Skeletal muscle satellite cell (primary cell): Measurements from ENCODE around the gene TBX20.
"Not testable (repeated sequence)": the region's sequence is repeated elsewhere in the genome, so short reads cannot be mapped to it uniquely, and the experiment has no call there.

Experiments
- H3K27me3 ChIP-seq: 2 replicates; pipeline ENCODE4 v1.7.0; 2013; ENCODE audit warnings: low read length; ENCODE audit not compliant: control insufficient read depth, insufficient read depth
- H3K36me3 ChIP-seq: 2 replicates; pipeline ENCODE4 v1.7.0; 2013; ENCODE audit warnings: mild to moderate bottlenecking, control low read depth, low read length; ENCODE audit not compliant: insufficient read depth
- H3K4me1 ChIP-seq: 2 replicates; pipeline ENCODE4 v1.7.0; 2013; ENCODE audit warnings: low read length; ENCODE audit not compliant: control insufficient read depth, insufficient read depth
- H3K4me2 ChIP-seq: 2 replicates; pipeline ENCODE4 v1.7.0; 2013; ENCODE audit warnings: mild to moderate bottlenecking, low read length
- H3K4me3 ChIP-seq: 2 replicates; pipeline ENCODE4 v1.7.0; 2013; ENCODE audit warnings: low read length
- H3K9ac ChIP-seq: 2 replicates; pipeline ENCODE4 v1.7.0; 2013; ENCODE audit warnings: mild to moderate bottlenecking, low read depth, low read length, moderate library complexity
- H3K9me3 ChIP-seq: replicated peaks from 2 replicates; pipeline ENCODE4 v1.7.0; 2013; ENCODE audit warnings: mild to moderate bottlenecking, control low read depth, low read length

The TBX20 gene

DNA sequence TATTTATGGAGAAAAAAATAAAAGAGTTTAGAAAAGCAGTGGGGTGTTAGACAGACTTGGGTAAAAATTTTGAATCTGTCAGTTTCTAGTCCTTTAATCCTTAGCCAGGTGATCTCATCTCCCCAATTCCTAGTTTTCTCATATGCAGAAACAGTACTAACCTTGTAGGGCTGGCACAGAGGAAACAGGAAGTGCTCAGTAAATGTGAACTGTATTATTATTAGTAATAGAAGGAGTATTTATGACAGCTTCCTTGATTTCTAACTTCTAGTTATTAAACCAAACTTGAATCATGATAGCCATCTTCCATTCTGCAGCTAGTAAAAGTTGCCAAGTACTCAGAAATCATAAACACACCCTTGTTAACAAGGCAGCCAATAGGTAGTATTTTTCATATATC, 12.5 kb downstream of the TBX20 start:
- Histone ChIP-seq H3K9ac (no peak overlapping the region), H3K4me3 (no peak overlapping the region), H3K36me3 (no peaks in the 10 kb centered on the region), H3K4me1 (no peaks in the 10 kb centered on the region), H3K4me2 (no peak overlapping the region), H3K27me3 (peaks cover 23% of the 10 kb centered on the region), H3K9me3 (no peaks in the 10 kb centered on the region)

- H3K36me3 ChIP-seq, H3K4me3 ChIP-seq, H3K4me1 ChIP-seq, H3K9me3 ChIP-seq, H3K4me2 ChIP-seq, H3K9ac ChIP-seq: not testable (repeated sequence)
- H3K27me3 ChIP-seq: peaks cover 19% of the 10 kb centered on the region
Measured at GRCh38 chr7:35241008-35241407, 12.9 kb downstream of the TBX20 start.

DNA sequence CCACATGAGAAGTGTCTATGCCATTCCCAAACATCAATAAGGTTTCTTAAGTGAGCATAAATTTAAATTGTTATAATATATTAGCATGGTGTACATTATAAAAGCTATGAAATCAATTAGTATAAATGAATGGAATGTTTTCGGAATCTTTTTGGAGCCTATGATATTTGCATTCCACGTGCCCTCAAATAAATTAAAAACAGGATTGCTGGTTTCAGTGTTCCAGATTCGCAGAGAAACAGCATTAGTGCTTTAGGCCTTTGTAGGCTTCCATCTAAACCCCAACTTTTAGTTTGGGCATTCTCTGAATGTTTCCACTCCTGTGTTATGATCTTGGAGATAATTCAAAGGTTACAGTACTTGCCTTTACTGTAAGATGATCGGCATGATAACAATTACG, 15.4 kb downstream of the TBX20 start:
- H3K4me3 ChIP-seq, H3K9me3 ChIP-seq, H3K9ac ChIP-seq, H3K4me1 ChIP-seq, H3K4me2 ChIP-seq, H3K27me3 ChIP-seq, H3K36me3 ChIP-seq: not testable (repeated sequence)

- H3K4me2 ChIP-seq: no peak overlapping the region
- H3K4me3 ChIP-seq: no peak overlapping the region
- H3K36me3 ChIP-seq: no peaks in the 10 kb centered on the region
- H3K9ac ChIP-seq: no peak overlapping the region
- no peaks in the 10 kb centered on the region for H3K4me1 ChIP-seq
- H3K9me3 ChIP-seq: no peaks in the 10 kb centered on the region
- H3K27me3 ChIP-seq: no peaks in the 10 kb centered on the region
Measured at GRCh38 chr7:35232994-35233393, 20.9 kb downstream of the TBX20 start.

GRCh38 chr7:35231221-35231620, 22.7 kb downstream of the TBX20 start:
- H3K4me2 ChIP-seq, H3K9me3 ChIP-seq, H3K27me3 ChIP-seq, H3K4me3 ChIP-seq, H3K36me3 ChIP-seq, H3K9ac ChIP-seq, H3K4me1 ChIP-seq: not testable (repeated sequence)

- H3K9ac ChIP-seq, H3K9me3 ChIP-seq, H3K36me3 ChIP-seq, H3K4me3 ChIP-seq, H3K27me3 ChIP-seq, H3K4me1 ChIP-seq, H3K4me2 ChIP-seq: not testable (repeated sequence)
Measured at GRCh38 chr7:35229116-35229780, 24.7 kb downstream of the TBX20 start.

- not testable (repeated sequence) for H3K4me3 ChIP-seq, H3K4me2 ChIP-seq, H3K9me3 ChIP-seq, H3K9ac ChIP-seq, H3K36me3 ChIP-seq, H3K27me3 ChIP-seq, H3K4me1 ChIP-seq
Measured at GRCh38 chr7:35228496-35229051, 25.3 kb downstream of the TBX20 start.

- not testable (repeated sequence) for H3K27me3 ChIP-seq, H3K4me3 ChIP-seq, H3K4me1 ChIP-seq
Measured at GRCh38 chr7:35227438-35227837, 26.5 kb downstream of the TBX20 start.

DNA sequence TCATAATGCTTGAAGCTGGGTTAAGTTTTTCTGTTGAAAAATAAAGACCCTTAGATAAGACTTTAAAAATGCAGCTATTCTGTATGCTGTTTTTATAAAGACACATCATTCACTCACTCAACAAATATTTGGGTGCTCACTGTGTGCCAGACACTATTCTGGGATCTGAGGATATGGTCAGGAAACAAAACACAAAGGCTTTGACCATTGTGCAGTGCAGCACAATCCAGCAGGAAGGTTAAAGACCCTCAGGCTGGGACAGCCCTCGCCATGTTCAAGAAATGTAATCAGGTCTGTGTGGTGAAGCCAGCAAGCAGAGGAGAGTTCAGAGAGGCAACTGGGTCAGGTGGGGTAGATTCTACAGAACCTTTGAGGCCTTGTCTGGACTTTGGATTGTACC, 31.5 kb downstream of the TBX20 start:
- not testable (repeated sequence) for H3K4me3 ChIP-seq, H3K9ac ChIP-seq, H3K9me3 ChIP-seq, H3K27me3 ChIP-seq, H3K4me1 ChIP-seq, H3K4me2 ChIP-seq, H3K36me3 ChIP-seq

More at GRCh38 chr7:35227438-35227837, 26.5 kb downstream of the TBX20 start:
- H3K9me3 ChIP-seq, H3K36me3 ChIP-seq, H3K4me2 ChIP-seq, H3K9ac ChIP-seq: not testable (repeated sequence)

DNA sequence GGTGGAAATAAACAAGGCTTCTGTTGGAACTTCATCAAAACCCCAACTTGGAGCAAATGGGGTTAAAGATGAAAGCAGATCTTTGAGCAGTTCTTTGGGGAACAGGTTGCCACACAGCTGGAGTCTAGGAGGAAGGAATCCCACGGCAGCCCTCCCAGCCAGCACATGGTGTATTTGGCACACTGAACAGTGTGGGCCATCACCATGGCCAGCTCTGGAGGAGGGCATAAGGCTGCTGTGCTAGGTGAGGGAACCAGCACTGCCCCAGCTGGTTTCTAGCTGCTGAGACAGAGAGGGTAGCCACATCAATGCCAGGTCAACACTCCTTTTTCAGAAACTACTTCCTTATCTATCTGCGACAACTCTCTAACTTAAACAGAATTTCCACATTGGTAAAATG, 33.7 kb downstream of the TBX20 start:
- not testable (repeated sequence) for H3K4me1 ChIP-seq, H3K4me3 ChIP-seq, H3K36me3 ChIP-seq, H3K9ac ChIP-seq, H3K4me2 ChIP-seq, H3K9me3 ChIP-seq, H3K27me3 ChIP-seq

GRCh38 chr7:35216033-35216432, 37.9 kb downstream of the TBX20 start:
- not testable (repeated sequence) for H3K4me2 ChIP-seq, H3K9ac ChIP-seq, H3K4me3 ChIP-seq, H3K9me3 ChIP-seq, H3K4me1 ChIP-seq, H3K27me3 ChIP-seq, H3K36me3 ChIP-seq

GRCh38 chr7:35215063-35215462, 38.8 kb downstream of the TBX20 start:
- not testable (repeated sequence) for H3K4me3 ChIP-seq, H3K9ac ChIP-seq, H3K27me3 ChIP-seq, H3K9me3 ChIP-seq, H3K36me3 ChIP-seq, H3K4me1 ChIP-seq, H3K4me2 ChIP-seq
